Activated CD8-positive, alpha-beta memory T cell treated with anti-CD3 and anti-CD28 coated beads for 1 hour (primary cell): ENCODE measurements around the gene PNPLA2.

Experiments
- DNase-seq, 2 donors: peaks; one replicate each; pipeline ENCODE4 v3.0.0-alpha.2; 2020; ENCODE audit warnings: low read depth in 1 of 2; ENCODE audit errors: extremely low read depth in 1 of 2

The PNPLA2 gene

DNA sequence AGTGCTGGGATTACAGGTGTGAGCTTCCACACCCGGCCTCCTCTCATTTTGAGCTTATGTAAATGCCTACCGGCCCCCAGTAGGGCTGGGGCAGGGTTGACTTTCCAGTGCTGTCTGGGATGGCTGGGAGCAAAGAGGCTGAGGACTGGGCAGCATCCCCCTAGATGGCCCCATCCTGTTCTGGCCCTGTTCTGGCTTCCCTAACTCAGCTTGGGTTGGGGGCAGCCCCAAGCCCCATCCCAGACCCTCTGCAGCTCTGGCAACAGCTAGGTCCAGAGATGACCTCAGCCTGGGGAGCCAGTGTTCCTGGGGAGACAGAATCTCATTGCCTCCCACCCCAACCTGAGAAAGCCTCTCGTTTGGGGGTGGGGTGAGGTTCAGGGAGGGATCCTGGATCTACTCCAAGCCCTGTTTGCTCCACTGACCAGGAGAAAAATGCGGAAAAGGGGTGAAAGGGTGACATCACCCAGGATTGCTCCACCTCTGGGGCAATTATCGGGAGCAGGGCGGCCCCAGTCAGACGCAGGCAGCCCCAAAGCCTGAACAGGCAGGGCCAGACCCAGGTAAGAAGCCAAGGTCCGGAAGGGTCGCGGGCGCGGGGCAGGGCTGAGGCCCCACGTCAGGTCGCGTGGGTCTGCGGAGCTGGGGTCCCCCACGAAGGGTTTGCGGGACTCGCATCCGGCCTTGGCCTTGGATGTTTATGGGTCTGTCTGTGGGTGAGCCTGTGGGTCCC, at the start of gene PNPLA2:
Gene PNPLA2, plus strand, starts transcription at position 519 of the 733 bp plus-strand sequence. CDS start 805 bp downstream, outside the sequence.
- no peak for DNase-seq

DNA sequence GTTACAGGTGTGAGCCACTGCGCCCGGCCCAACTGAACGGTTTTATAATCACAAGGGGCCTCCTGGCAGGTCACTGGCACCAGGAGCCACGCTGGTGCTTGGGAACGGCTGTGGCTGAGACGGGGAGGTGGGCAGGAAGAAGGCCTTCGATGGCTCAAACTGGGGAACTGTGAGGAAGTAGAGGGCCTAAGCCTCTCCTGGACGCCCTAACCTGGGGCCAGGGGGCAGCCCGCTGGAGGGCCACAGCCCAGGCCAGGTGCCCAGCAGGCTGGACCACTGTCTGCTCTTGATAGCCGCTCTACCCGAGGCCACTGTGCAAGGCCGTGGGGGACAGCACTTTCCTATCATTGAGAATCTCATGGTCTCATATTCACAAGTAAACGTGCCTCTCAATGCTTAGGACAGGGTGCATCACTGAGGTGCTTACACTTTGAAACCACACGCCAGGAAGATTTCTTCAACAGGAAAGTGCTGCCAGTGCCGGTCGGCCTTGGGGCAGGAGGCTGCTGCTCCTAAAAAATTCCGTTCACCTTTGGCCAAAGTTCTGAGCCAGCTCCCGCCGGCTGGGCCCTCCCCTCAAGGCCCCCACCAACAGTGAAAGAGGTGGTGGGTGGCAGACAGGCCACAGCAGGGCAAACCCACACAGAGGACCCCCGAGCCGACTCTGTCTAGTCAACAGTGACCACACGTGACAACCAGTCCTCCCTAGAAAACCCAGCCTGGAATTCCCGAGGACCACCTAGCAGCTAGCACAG, 48.6 kb upstream of the PNPLA2 start:
- DNase-seq = no peak

DNA sequence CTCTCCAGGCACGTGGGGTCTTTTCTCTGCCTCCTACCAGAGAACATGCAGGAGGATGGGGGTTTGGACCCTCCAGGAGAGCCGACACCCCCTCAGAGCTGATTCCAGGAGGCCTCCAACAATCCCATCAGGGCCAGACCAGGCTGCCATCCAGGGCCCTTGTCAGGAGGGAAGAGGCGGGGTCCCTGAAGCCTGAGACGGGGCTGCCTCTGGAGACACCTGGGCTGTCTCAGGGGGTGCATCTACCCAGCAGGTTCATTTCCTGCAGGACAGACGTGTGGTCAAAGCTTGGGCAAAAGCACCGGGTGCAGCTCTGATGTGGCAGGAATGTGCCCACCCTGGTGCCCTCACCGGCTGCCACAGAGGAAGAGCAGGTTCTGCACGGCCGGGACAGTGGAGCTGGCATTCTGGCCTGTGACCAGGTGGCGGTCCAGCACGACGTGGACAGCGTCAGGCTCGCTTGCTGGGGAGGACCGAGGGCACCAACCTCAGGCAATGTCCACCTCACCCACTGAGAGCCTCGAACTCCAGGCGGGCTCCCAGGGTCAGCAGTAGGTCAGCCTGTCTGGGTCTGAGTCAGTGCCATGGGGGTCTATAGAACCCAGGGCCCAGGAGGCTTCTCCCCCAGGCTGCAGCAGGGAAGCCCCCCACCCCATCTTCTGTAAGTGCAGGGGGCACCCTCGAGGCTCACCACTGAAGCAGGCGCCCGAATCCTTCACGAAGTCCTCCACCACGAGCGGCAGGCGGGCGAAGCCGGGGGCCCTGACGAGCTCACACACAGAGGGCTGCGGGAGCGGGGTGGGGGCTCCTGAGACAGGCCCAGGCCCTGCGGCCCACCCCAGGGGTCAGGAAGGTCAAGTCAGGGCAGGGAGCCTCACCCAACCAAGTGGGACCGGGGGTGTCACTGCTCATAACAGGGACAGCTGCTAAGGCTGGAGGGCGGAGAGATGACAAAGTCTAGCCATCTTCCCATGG, 47.8 kb upstream of the PNPLA2 start:
- DNase-seq = no peak

DNA sequence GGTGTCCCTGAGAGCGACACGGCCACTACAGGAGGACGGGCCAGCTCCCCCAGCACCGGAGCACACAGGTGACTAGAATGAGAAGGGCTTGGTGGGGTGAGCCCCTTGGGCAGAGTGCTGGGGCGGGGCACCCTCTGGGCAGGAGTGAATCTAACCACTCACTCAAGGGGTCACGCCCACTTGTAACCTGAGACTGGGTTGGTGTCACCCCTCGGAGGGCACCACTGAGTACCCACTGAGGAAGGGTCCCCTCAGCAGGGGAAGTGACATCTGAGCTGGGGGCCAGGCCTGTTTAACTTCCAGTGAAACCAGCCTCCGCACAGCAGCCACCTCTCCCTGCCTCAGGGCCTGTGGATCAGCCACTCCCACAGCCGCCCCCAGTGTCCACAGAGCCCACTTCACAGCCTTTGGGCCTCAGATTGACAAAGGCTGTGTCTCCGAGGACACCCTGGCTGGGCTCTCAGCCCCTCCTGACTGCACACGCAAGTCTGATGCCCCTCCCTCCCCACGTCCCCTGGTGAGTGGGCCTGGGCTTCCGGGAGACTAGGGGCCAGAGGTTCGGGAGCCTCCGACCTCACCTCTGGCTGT, 47.0 kb upstream of the PNPLA2 start:
- DNase-seq = no peak

DNA sequence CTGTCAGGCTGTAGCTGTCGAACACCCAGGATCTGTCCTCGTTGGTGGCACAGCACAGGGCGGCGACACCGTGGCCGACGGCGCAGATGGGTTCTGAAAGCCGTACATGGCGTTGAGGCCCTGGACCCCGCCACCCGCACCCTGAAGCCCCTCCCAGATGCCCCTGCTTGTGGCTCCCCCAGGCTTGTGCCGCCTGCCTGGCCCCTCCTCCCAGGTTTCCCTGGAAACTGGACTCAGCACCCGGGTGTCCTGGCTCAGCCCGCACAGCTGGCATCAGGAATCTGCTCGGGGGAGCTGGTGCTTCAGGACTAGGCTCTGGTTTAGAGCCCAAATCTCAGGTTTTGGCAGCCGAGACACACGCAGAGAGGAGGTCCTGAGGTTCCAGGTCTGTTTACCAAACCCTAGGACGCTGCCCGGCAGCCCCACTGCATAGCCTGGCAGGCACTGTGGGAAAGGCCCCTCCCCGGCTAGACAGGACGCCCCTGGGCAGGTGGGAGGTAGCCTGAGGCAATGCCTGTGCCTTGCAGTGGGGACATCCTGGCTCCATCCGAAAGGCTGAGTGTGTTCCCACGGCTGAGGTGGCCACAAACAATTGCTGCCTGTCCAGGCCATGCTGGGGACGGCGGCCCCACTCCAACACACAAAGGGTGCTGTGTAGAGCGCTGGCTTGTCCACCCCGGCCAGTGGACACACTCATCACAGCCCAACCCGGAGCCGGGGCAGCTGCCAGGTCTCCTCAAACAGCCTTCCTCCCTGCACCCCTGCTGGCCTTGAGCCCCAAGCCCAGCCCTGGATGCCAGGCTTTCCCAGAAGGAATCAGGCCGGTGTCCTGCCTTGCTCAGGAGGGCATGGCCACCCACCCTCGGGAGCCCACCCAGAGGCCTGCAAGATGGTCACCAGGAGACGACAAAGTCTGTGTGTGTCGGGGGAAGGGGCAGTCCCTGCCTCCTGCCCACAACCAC, 46.0 kb upstream of the PNPLA2 start:
- DNase-seq = no peak

DNA sequence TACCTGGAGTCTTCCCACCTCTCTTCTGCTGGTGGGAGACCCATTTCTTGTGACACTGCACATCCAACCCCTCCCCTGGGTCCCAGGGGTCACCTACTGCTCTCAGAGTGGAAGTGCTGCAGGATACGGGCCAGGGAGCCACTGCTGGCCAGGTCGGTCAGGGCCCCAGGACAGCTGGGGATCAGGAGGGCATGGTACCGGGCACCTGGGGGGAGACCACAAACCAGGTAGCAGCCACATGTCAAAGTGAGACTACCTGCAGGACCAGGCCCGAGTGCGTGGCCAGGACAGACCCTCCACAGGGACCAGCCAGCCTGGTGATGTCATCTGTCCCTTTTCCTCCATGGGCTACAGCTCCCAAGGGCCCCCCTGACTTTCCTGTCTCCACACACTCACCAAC, 45.3 kb upstream of the PNPLA2 start:
- no peak for DNase-seq

DNA sequence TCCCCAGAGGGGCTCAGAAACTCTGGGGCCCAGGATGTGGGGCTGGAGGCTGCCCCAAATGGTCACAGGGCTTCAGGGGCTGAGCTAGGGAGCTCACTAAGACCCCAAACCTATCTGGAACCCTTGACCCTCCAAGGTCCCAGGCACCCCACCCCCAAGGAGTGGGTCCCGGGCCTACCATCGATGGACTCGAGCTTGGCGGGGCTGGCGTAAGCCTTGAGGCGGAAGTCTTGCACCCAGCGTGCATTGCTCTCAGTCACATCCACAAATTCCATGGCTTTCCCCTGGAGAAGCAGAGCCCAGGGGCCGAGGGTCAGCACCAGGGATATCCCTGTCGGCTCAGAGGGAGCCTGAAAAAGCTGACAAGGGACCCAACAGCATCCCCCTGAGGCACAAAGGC, 44.9 kb upstream of the PNPLA2 start:
- DNase-seq = no peak

DNA sequence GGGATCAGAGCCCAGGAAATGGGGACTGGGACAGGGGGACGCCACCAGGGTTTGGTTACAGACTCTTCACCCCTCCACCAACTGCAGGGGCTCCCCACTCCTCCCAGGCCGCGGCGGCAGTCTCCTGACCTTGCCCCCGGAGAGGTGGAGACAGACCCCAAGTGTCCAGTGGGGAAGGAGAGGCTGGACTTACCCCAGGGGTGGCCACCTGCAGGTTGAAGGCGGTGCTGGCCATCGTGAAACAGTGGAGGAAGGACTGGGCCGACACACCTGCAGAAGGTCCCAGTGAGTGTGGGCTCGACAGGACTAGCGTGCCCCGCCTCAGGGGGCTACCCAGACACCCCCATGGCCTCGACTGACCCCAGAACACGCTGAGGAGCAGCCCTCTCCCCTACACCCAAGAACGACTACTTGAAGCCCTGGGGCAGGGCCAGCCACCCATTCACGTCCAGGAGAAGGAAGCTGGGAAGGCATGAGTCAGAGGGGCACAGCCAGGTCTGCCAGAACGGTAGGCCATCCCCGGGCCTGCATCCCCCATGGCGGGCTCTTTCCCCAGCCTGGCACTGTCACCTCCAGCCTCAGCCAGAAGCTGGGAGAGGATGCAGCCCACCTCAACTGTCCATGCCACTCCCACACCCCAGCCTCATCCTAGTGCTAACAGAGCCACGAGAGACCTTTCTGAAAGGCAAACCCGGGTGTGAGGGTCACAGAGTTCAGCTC, 43.7 kb upstream of the PNPLA2 start:
- no peak for DNase-seq

DNA sequence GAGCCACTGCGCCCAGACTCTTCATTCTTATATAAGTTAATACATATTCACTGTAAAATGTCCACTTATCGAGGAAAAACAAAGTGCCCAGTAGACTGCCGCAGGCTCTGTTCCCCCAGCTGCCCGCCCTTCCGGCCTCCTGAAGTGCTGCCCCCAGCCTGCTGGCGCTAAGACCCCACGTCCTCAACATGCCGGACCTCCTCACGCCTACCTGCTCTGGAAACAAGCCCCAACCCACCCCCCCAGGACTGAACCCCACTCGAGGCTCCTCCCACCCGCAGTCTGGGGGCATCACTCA, 42.5 kb upstream of the PNPLA2 start:
- no peak for DNase-seq

DNA sequence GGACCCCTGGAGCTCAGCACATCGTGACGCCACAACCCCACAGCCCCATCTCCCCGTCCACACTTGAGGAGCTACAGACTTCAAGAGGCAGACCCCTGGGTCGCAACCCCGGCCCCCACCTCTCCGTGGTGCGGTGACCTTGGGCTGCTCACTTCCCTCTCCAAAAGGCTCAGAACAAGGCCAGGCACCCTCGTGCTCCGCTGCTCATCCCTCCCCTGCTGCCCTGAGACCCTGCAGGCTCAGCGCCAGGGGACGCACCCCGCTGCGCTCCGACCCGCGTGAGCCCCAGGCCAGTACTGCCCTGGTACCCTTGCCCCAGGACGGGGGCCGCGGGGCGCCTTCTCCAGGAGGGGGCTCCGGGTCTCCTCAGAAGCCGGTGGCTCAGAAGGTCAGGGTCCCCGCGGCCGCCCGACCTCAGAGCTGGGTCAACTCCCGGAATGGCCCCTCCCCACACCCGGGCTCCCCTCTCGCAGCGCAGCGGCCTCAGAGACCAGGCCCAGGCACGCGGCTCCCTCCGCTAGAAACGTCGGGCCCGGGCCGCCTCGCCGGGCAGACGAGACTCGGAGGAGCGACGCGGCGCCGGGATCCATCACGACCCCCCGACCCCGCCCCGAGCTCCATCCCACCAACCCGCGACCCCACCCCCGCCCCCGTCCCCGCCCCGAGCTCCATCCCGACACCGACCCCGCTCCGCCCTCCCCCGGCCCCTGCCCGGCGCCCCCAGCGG, 42.0 kb upstream of the PNPLA2 start:
- DNase-seq = no peak

DNA sequence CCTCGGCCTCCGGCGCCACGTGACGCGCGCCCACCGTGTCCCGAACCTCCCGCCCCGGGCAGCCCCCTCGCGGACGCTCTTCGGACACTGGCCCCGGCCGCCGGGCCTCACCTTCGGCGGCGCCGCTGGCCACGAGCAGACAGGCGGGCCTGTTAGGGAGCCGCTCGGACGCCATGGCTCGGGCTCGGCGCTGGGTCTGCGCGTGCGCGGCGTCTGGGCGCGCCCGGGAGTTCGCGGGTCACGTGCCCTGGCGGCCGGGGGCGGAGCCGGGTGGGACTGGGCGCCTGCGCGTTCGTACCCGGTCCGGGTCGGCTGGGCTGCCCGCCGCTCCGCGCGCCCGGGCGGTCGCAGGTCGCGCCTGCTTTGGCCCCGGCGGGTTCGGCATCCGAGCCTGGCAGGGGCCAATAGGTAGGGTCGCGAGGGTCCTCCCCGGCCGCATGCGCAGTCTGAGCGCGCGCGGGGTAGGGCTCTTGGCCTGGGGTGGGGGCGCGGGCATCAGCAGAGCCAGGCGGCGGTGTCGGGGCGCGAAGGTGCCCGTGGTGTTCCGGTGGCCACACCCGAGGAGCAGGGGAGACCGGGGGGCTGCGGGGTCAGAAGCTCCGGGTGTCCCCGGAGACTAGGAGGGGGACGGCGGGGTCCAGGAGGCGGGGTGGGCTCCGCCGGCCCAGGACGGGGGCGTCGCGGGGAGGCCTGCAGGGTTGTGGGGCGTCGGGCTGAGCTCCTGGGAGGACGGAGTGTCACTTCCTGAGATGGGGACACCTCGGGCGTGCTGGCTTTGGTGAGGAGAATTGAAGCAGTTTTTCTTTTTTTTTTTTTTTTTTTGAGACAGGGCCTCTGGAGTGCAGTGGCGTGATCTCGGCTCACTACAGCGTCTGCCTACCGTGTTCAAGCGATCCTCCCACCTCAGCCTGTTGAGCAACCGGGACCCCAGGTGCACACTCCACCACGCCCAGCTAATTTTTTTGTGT, 41.1 kb upstream of the PNPLA2 start, which contains the start of gene GATD1:
Gene GATD1, minus strand, starts transcription at position 200 of the 968 bp plus-strand sequence. Its CDS starts 25 bp downstream, at position 175.
- DNase-seq = peak; percentile 72 to 92

- DNase-seq = no peak
Observed at GRCh38 chr11:778976-779954, 39.4 kb upstream of the PNPLA2 start.

GRCh38 chr11:779955-780532, 38.7 kb upstream of the PNPLA2 start:
- no peak for DNase-seq

DNA sequence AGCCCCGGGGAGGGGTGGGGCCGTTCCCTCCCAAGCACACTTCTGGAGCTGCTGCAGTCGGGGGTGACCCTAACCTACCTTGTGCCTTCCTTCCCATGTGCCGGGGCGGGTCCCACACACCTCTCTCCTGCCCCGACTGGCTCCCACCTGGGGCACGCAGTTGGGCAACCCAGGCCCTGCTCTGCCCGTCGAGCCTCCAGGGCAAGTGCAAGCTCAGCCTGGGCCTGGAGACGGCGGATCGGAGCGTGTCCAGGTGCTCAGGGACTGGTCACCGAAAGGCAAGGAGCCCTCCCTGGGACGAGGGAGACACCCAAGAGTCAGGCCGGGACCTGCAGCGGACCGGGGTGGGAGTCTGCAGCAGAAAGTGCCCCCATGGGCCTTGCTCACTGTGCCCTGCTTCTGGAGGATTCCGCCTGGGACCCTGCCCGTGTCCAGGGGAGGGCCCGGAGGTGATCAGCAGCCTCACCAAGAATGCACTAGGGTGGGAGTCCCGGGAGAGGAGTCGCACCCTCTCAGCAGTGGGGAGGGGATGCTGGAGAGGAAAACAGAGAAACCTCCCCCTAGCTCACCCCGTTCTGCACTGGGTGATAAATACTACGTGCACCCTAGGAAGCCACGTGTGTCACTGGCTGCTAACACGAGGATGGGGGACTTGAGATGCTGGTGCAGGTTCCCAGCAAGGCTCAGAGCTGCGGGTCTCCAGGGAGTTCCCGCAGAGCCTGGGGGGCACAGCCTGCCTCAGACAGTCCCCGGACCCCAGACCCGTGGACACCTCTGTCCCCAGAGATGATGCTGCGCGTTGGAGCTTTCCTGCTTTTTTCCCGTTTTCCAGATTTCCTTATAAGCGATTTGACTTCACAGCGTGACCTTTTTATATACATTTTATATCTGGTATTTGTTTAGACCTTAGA, 36.2 kb upstream of the PNPLA2 start:
- no peak for DNase-seq

DNA sequence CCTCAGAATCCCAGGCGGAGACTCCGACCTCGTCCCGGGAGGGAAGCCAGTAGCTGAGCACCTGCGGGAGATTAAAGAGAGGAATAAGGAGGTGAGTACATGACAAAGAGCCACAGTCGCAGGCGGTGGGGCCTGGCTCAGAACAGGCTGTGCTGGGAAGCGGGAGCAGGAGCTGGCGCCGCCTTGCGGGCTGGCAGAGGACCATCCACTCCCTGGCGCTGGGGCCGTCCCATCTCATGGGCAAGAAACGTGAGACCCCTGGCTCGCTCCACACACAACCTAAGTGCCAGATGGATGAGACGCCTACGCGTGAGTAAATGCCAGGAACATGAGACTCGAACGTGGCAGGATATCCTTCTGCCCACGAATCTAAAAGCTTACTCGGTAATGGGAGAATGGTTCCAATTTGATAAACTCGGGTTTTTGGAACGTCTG, 35.1 kb upstream of the PNPLA2 start:
- no peak for DNase-seq
